K562 (cell line): ENCODE data around the gene TREX2. TPM values are rescaled to one million over a fixed set of nuclear protein-coding genes. Genes with fewer than 3 reads are reported as not detected.

Experiments used
- ATAC-seq: fragments of 200-7000 bp; cut with Tn5 transposase; 3 replicates; pipeline ENCODE4 v1.9.1; 2020; ENCODE audit warnings: moderate library complexity
- BruUV-seq: library from RNA; stranded (reverse); fragments of 400-500 nt; replicated peaks from 2 replicates; lab custom pipeline; 2021; lab: Mats Ljungman, UMichigan
- CTCF ChIA-PET: fragments of 300-600 bp; formaldehyde crosslinking; extraction: SDS; loops from one replicate; lab custom pipeline; 2021; ENCODE audit warnings: low intra/inter-chr PET ratio; lab: Yijun Ruan, JAX
- POLR2A ChIA-PET: fragments of 300-600, 350-650 bp; sonication (Branson Sonifier 250); formaldehyde crosslinking; extraction: SDS; loops from one replicate; lab custom pipeline; 2021; ENCODE audit warnings: antibody characterized with exemption, inconsistent platforms; lab: Yijun Ruan, JAX
- DNase-seq, 4 experiments: peaks; one replicate each; pipeline versions ENCODE4 v3.0.0 to v3.0.0-alpha.2; 2011 to 2018; ENCODE audit warnings: low spot score in 3 of 4, mixed read lengths in 3 of 4; ENCODE audit errors: extremely low read depth in 1 of 4
- FAIRE-seq: peaks from 2 replicates; lab custom pipeline; 2011; peaks lifted over from hg19 to GRCh38; lab: Jason Lieb, UNC
- H2AFZ ChIP-seq: 2 replicates; pipeline ENCODE4 v1.6.0; 2011; ENCODE audit warnings: low read depth, low read length, control low read depth, inconsistent platforms
- H3K27ac ChIP-seq: fragments of 200-600 bp; 3 replicates; pipeline ENCODE4 v1.8.0; 2011; ENCODE audit warnings: low read depth, mild to moderate bottlenecking, control low read depth, inconsistent platforms, low read length, moderate library complexity, mixed read lengths; ENCODE audit errors: extremely low read depth
- H3K27me3 ChIP-seq, 2 experiments: fragments of 300-600 bp in 1 of 2; 2 replicates in 1 of 2; 3 replicates in 1 of 2; pipeline versions ENCODE4 v1.6.0 to v1.8.0; 2011; ENCODE audit warnings: inconsistent platforms in 2 of 2, low read length in 2 of 2, mild to moderate bottlenecking in 1 of 2, mixed read lengths in 1 of 2, moderate library complexity in 1 of 2; ENCODE audit not compliant: control insufficient read depth in 2 of 2, insufficient read depth in 2 of 2
- H3K36me3 ChIP-seq: fragments of 300-600 bp; 3 replicates; pipeline ENCODE4 v1.8.0; 2011; ENCODE audit warnings: mild to moderate bottlenecking, low read length, inconsistent platforms; ENCODE audit not compliant: control insufficient read depth, insufficient read depth
- H3K4me1 ChIP-seq, 2 experiments: fragments of 200-600 bp in 1 of 2; replicated peaks in 1 of 2; 2 replicates in 1 of 2; 3 replicates in 1 of 2; pipeline versions ENCODE4 v1.5.1 to v1.8.0; 2011; ENCODE audit warnings: inconsistent platforms in 2 of 2, low read length in 2 of 2, mild to moderate bottlenecking in 1 of 2, mixed read lengths in 1 of 2, moderate library complexity in 1 of 2; ENCODE audit not compliant: control insufficient read depth in 2 of 2, insufficient read depth in 2 of 2
- H3K4me2 ChIP-seq: 2 replicates; pipeline ENCODE4 v1.6.1; 2011; ENCODE audit warnings: low read length, control low read depth, inconsistent platforms, mixed read lengths; ENCODE audit not compliant: insufficient read depth
- H3K4me3 ChIP-seq: fragments of 200-600 bp; sonication (generic), shearing (Covaris generic); 2 replicates; pipeline ENCODE4 v1.5.1; 2016; ENCODE audit warnings: control low read depth, inconsistent platforms
- H3K79me2 ChIP-seq: fragments of 200-600 bp; 3 replicates; pipeline ENCODE4 v1.8.0; 2011; ENCODE audit warnings: low read length, inconsistent platforms; ENCODE audit not compliant: control insufficient read depth, insufficient read depth
- H3K9ac ChIP-seq, 2 experiments: 2 replicates each; pipeline versions ENCODE4 v1.6.0 to v1.6.1; 2011; ENCODE audit warnings: low read depth in 2 of 2, low read length in 2 of 2, control low read depth in 1 of 2, inconsistent platforms in 1 of 2, mild to moderate bottlenecking in 1 of 2, mixed read lengths in 1 of 2; ENCODE audit not compliant: insufficient read depth in 1 of 2
- H3K9me1 ChIP-seq: one replicate; pipeline ENCODE4 v1.6.0; 2011; ENCODE audit warnings: inconsistent platforms, mild to moderate bottlenecking, low read length, moderate library complexity; ENCODE audit not compliant: control insufficient read depth, insufficient read depth
- H3K9me3 ChIP-seq: replicated peaks from 2 replicates; pipeline ENCODE4 v1.5.1; 2011; ENCODE audit warnings: low read depth, low read length, inconsistent platforms; ENCODE audit not compliant: control insufficient read depth, insufficient read depth
- H4K20me1 ChIP-seq: replicated peaks from 2 replicates; pipeline ENCODE4 v1.6.1; 2011; ENCODE audit warnings: low read length, inconsistent platforms, mixed read lengths; ENCODE audit not compliant: control insufficient read depth, insufficient read depth
- BDP1 ChIP-seq: IDR thresholded peaks from 3 replicates; pipeline ENCODE4 v1.6.1; 2011; ENCODE audit not compliant: insufficient read length, insufficient read depth
- BRF1 ChIP-seq: IDR thresholded peaks from 3 replicates; pipeline ENCODE4 v1.6.1; 2011; ENCODE audit warnings: borderline replicate concordance, mild to moderate bottlenecking; ENCODE audit not compliant: insufficient read length; ENCODE audit errors: extremely low read depth
- E2F5 ChIP-seq: sonication (generic); formaldehyde crosslinking; IDR thresholded peaks from 2 replicates; pipeline ENCODE4 v1.8.0; 2022; ENCODE audit warnings: mild to moderate bottlenecking, missing genetic modification reagents
- GMEB1 ChIP-seq: fragments of 250-450 bp; sonication (Bioruptor Pico); IDR thresholded peaks from 2 replicates; pipeline ENCODE4 v1.4.0; 2020; ENCODE audit warnings: mild to moderate bottlenecking
- KAT7 ChIP-seq: sonication (generic); formaldehyde crosslinking; IDR thresholded peaks from 2 replicates; pipeline ENCODE4 v1.8.0; 2022; ENCODE audit warnings: missing genetic modification reagents, mild to moderate bottlenecking, borderline replicate concordance
- MYNN ChIP-seq, 2 experiments: sonication (generic); formaldehyde crosslinking in 1 of 2; IDR thresholded peaks; 2 replicates each; pipeline versions ENCODE4 v1.5.0 to v1.6.1; 2016 to 2020; ENCODE audit warnings: antibody characterized with exemption in 1 of 2, missing genetic modification reagents in 1 of 2
- RBBP5 ChIP-seq: fragments of 200-600 bp; sonication (generic); IDR thresholded peaks from 2 replicates; pipeline ENCODE4 v1.6.1; 2012; ENCODE audit warnings: borderline replicate concordance, mild to moderate bottlenecking, low read length, control low read depth, inconsistent platforms; ENCODE audit not compliant: insufficient read depth, poor library complexity, severe bottlenecking
- SLC30A9 ChIP-seq: fragments of 250-450 bp; sonication (Bioruptor Pico); IDR thresholded peaks from 2 replicates; pipeline ENCODE4 v1.8.0; 2022; ENCODE audit warnings: mild to moderate bottlenecking, moderate library complexity
- TEAD4 ChIP-seq, 2 experiments: sonication (generic) in 1 of 2; formaldehyde crosslinking in 1 of 2; IDR thresholded peaks; 2 replicates each; pipeline versions ENCODE4 v1.6.1 to v1.8.0; 2012 to 2022; ENCODE audit warnings: borderline replicate concordance in 1 of 2, inconsistent platforms in 1 of 2, low read length in 1 of 2, mild to moderate bottlenecking in 1 of 2, missing genetic modification reagents in 1 of 2
- TFE3 ChIP-seq: fragments of 450-650 bp; formaldehyde crosslinking; IDR thresholded peaks from 2 replicates; pipeline ENCODE4 v1.4.0; 2020; ENCODE audit warnings: mild to moderate bottlenecking, mixed read lengths
- XRCC5 ChIP-seq: fragments of 200-400 bp; formaldehyde crosslinking; IDR thresholded peaks from 2 replicates; pipeline ENCODE4 v1.6.1; 2017; ENCODE audit warnings: low read depth, mild to moderate bottlenecking, low read length
- ZNF280A ChIP-seq: fragments of 450-650 bp; IDR thresholded peaks from 2 replicates; pipeline ENCODE4 v1.6.1; 2018; ENCODE audit warnings: mild to moderate bottlenecking, low read depth; ENCODE audit not compliant: partially characterized antibody
- ZNF384 ChIP-seq: IDR thresholded peaks from 2 replicates; pipeline ENCODE4 v1.6.1; 2012; ENCODE audit warnings: low read depth, low read length, improper control_type of control experiment
- ZNF444 ChIP-seq: fragments of 250-450 bp; sonication (Bioruptor Pico); IDR thresholded peaks from 2 replicates; pipeline ENCODE4 v1.4.0; 2020; ENCODE audit warnings: mild to moderate bottlenecking, moderate library complexity
- WGBS: fragments of 100-300 bp; shearing (Covaris generic); methylation state at CpG from one replicate; pipeline ENCODE4 v1.1.6; 2016; ENCODE audit warnings: low coverage, mixed read lengths; ENCODE audit not compliant: insufficient coverage; ENCODE audit errors: missing lambda C conversion rate; 5-methylcytosine and 5-hydroxymethylcytosine counted together
- in situ Hi-C: fragments of 300-500 bp; cut with MboI; formaldehyde crosslinking; loops from 4 replicates; pipeline ENCODE4 v1.15.0; 2018; ENCODE audit warnings: inconsistent platforms, mixed read lengths
- intact Hi-C: fragments of 100-400 bp; cut with micrococcal nuclease; formaldehyde crosslinking; loops from 2 replicates; pipeline ENCODE4 v1.14.2; 2022
- polyA plus RNA-seq, 8 experiments: library from polyadenylated mRNA; depleted of rRNA in 4 of 8; stranded (reverse) in 5 of 8; unstranded in 3 of 8; fragments of >200 nt; fragmentation: Nextera tagmentation in 2 of 8; fragmentation: Illumina TruSeq in 1 of 8; extraction: Ambion mirVana in 2 of 8; extraction: Trizol in 1 of 8; gene quantifications; 2 replicates each; pipeline versions ENCODE4 v1.2.1 to v1.2.3, GENCODE V29; 2011 to 2014; ENCODE audit warnings: inconsistent platforms in 1 of 8, missing spikeins in 1 of 8
- total RNA-seq, 7 experiments: library from RNA; depleted of rRNA in 6 of 7; stranded (reverse); fragments of >200 nt in 6 of 7; fragmentation: Illumina TruSeq in 2 of 7; extraction: Trizol in 2 of 7; gene quantifications; 2 replicates each; pipeline versions ENCODE4 v1.2.1 to v1.2.3, GENCODE V29; 2011 to 2021; ENCODE audit warnings: low replicate concordance in 1 of 7

TREX2 gene
- total and polyA plus RNA-seq, 9 of the 15 experiments (the other 6 are each of a cell fraction or from before 2014, with no cell fraction given), result 0.07 to 1.5 (median 0.33) TPM; not detected in 2

- H3K9me3 ChIP-seq, result no peaks in the 10 kb centered on the region
- no peak overlapping the region for H3K4me3 ChIP-seq
- BruUV-seq, result no TSS peak
- no peaks in the 10 kb centered on the region for H4K20me1 ChIP-seq
- ChIA-PET POLR2A (no interaction called here), CTCF (no interaction called here)
- H3K9ac ChIP-seq, result no peak overlapping the region
- intact Hi-C loops (no loop called here), in situ Hi-C loops (no loop called here)
- peaks cover 0 to 22% of the 10 kb centered on the region in 2 experiments; a peak in 2 of 5 replicates for H3K4me1 ChIP-seq
- FAIRE-seq (no peak), ATAC-seq (no peak), DNase-seq (no peak)
- H2AFZ ChIP-seq, result no peak overlapping the region
- no peak overlapping the region for H3K27ac ChIP-seq
- 17% methylated on average over 12 of the region's 27 CpGs for WGBS
- peaks cover 0 to 24% of the 10 kb centered on the region in 2 experiments; a peak in 2 of 5 replicates for H3K27me3 ChIP-seq
- H3K36me3 ChIP-seq, result no peaks in the 10 kb centered on the region
- H3K4me2 ChIP-seq, result no peak overlapping the region
- H3K9me1 ChIP-seq, result no peaks in the 10 kb centered on the region
- H3K79me2 ChIP-seq, result no peaks in the 10 kb centered on the region
- TF ChIP-seq GMEB1 (CRISPR knock-in tag) (no peak), RBBP5 (no peak), E2F5 (CRISPR knock-in tag) (no peak), XRCC5 (no peak), ZNF444 (no peak), ZNF384 (no peak), SLC30A9 (CRISPR knock-in tag) (no peak), TEAD4 (IDR thresholded peaks at IDR 0.05; ENCODE audit: low read length) (no peak), TEAD4 (CRISPR knock-in tag; IDR thresholded peaks at IDR 0.05; ENCODE audit: borderline replicate concordance) (no peak), BRF1 (no peak), BDP1 (no peak), KAT7 (CRISPR knock-in tag) (no peak), MYNN (IDR thresholded peaks at IDR 0.05) (no peak), MYNN (CRISPR knock-in tag; IDR thresholded peaks at IDR 0.05) (no peak), TFE3 (CRISPR knock-in tag) (no peak), ZNF280A (no peak)
Measured at GRCh38 chrX:153397256-153397960, 48.4 kb downstream of the TREX2 start.
